ENCODE measurements around the gene CSNK1E. TPM values are rescaled to one million over a fixed set of nuclear protein-coding genes. Genes with fewer than 3 reads are reported as not detected.

Gene CSNK1E
- total and polyA plus RNA-seq, 2 of the 8 experiments (the other 6 are each of a cell fraction or from before 2014, with no cell fraction given): 247 to 263 TPM

DNA sequence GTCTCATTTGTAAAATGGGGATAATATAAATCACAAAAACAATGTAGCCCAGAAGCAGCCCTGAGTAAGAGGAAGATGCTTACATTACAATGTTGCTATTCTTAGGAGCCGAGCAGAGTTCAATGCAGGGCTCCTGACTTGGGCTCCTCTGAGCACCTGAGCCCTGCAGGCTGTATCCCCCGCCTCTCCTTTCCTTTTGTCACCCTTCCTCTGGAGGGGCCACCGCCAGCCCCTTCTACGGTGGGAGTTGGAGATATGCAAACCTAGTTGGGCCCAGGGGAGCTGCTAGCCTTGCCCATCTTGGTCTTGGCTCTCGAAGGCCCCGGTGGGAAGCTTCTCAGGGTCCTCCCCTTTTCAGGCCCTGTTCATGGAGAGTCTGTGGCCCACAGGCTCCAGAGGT is 8.4 kb upstream of the CSNK1E start (continued):
- TF ChIP-seq, protein P1, sequence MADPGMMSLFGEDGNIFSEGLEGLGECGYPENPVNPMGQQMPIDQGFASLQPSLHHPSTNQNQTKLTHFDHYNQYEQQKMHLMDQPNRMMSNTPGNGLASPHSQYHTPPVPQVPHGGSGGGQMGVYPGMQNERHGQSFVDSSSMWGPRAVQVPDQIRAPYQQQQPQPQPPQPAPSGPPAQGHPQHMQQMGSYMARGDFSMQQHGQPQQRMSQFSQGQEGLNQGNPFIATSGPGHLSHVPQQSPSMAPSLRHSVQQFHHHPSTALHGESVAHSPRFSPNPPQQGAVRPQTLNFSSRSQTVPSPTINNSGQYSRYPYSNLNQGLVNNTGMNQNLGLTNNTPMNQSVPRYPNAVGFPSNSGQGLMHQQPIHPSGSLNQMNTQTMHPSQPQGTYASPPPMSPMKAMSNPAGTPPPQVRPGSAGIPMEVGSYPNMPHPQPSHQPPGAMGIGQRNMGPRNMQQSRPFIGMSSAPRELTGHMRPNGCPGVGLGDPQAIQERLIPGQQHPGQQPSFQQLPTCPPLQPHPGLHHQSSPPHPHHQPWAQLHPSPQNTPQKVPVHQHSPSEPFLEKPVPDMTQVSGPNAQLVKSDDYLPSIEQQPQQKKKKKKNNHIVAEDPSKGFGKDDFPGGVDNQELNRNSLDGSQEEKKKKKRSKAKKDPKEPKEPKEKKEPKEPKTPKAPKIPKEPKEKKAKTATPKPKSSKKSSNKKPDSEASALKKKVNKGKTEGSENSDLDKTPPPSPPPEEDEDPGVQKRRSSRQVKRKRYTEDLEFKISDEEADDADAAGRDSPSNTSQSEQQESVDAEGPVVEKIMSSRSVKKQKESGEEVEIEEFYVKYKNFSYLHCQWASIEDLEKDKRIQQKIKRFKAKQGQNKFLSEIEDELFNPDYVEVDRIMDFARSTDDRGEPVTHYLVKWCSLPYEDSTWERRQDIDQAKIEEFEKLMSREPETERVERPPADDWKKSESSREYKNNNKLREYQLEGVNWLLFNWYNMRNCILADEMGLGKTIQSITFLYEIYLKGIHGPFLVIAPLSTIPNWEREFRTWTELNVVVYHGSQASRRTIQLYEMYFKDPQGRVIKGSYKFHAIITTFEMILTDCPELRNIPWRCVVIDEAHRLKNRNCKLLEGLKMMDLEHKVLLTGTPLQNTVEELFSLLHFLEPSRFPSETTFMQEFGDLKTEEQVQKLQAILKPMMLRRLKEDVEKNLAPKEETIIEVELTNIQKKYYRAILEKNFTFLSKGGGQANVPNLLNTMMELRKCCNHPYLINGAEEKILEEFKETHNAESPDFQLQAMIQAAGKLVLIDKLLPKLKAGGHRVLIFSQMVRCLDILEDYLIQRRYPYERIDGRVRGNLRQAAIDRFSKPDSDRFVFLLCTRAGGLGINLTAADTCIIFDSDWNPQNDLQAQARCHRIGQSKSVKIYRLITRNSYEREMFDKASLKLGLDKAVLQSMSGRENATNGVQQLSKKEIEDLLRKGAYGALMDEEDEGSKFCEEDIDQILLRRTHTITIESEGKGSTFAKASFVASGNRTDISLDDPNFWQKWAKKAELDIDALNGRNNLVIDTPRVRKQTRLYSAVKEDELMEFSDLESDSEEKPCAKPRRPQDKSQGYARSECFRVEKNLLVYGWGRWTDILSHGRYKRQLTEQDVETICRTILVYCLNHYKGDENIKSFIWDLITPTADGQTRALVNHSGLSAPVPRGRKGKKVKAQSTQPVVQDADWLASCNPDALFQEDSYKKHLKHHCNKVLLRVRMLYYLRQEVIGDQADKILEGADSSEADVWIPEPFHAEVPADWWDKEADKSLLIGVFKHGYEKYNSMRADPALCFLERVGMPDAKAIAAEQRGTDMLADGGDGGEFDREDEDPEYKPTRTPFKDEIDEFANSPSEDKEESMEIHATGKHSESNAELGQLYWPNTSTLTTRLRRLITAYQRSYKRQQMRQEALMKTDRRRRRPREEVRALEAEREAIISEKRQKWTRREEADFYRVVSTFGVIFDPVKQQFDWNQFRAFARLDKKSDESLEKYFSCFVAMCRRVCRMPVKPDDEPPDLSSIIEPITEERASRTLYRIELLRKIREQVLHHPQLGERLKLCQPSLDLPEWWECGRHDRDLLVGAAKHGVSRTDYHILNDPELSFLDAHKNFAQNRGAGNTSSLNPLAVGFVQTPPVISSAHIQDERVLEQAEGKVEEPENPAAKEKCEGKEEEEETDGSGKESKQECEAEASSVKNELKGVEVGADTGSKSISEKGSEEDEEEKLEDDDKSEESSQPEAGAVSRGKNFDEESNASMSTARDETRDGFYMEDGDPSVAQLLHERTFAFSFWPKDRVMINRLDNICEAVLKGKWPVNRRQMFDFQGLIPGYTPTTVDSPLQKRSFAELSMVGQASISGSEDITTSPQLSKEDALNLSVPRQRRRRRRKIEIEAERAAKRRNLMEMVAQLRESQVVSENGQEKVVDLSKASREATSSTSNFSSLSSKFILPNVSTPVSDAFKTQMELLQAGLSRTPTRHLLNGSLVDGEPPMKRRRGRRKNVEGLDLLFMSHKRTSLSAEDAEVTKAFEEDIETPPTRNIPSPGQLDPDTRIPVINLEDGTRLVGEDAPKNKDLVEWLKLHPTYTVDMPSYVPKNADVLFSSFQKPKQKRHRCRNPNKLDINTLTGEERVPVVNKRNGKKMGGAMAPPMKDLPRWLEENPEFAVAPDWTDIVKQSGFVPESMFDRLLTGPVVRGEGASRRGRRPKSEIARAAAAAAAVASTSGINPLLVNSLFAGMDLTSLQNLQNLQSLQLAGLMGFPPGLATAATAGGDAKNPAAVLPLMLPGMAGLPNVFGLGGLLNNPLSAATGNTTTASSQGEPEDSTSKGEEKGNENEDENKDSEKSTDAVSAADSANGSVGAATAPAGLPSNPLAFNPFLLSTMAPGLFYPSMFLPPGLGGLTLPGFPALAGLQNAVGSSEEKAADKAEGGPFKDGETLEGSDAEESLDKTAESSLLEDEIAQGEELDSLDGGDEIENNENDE (IDR thresholded peaks at IDR 0.05; ENCODE audit: insufficient replicate concordance, low read length): peak; percentile 20
- no peak for TF ChIP-seq CREB1 (IDR thresholded peaks at IDR 0.05)
- TF ChIP-seq SUZ12 (IDR thresholded peaks at IDR 0.05; ENCODE audit: low read length): no peak
- TF ChIP-seq SP1 (IDR thresholded peaks at IDR 0.05; ENCODE audit: low read depth, low read length): peak; percentile 59; the same call in 1 of the 2 replicates
- no peak for TF ChIP-seq ZNF274 (IDR thresholded peaks at IDR 0.05; ENCODE audit: borderline replicate concordance, extremely low read depth, low read length)
- TF ChIP-seq JUN (IDR thresholded peaks at IDR 0.05; ENCODE audit: low read depth, low read length): no peak
- TF ChIP-seq JUND (IDR thresholded peaks at IDR 0.05; ENCODE audit: low read length): no peak
- 0 out of 2 replicates have a peak, but pooled peaks have one; percentile 16 for TF ChIP-seq YY1 (IDR thresholded peaks at IDR 0.05; ENCODE audit: low read depth, low read length)
- peak in 1 of 2 experiments; percentile 28; a peak in 1 of 3 replicates for TF ChIP-seq EP300 (IDR thresholded peaks at IDR 0.05; ENCODE audit: borderline replicate concordance in 1 of 2, low read depth in 2 of 2, low read length in 2 of 2)
- peak; percentile 39; the same call in 1 of the 2 replicates for TF ChIP-seq KDM1A (IDR thresholded peaks at IDR 0.05; ENCODE audit: borderline replicate concordance, low read length)
- peak; percentile 42 to 78 for TF ChIP-seq POLR2A (IDR thresholded peaks at IDR 0.05; ENCODE audit: control extremely low read depth in 1 of 2, low read depth in 2 of 2, low read length in 2 of 2)
- TF ChIP-seq CHD2 (IDR thresholded peaks at IDR 0.05; ENCODE audit: low read length): no peak
- TF ChIP-seq SRF (IDR thresholded peaks at IDR 0.05; ENCODE audit: low read depth, low read length): no peak

All from H1 (cell line).